Measurements from ENCODE around the gene GALNT14.
"Not testable (repeated sequence)": the region's sequence is repeated elsewhere in the genome, so short reads cannot be mapped to it uniquely, and the experiment has no call there.

The GALNT14 gene

DNA sequence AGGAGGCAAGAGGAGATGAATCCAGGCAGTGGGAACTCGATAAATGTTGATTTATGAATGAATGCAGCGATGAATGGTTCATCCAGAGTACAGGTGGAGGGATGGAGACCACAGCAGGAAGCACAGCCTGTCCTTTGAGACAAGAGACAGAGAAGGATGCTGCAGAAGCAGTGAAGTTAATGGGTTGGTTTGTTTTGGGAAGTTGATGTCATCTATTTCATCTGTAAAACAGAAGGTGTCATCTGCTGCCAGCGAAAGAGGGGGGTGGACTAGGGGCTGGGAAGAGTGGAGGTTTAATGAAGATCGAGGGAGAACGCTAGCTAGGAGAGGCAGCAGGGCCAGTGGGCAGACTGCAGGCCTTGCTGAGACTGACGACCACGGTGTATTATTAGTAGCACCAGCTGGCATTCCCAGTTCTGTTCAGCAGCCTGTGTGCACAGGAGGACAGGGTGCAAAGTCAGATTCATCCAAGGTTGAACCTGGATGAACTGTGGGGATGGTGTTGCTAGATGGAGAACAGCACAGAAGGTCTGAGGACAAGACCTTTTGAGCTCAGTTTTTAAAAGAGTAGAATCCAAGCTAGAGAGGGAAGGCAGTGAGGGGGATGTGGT lies 210.7 kb downstream of the GALNT14 start:
- H3K36me3 ChIP-seq (ENCODE audit: control insufficient read depth in 5 of 5, insufficient read depth in 5 of 5, low read length in 5 of 5) = no peaks in the 10 kb centered on the region
- no peak overlapping the region for H3K4me3 ChIP-seq (ENCODE audit: low read depth in 1 of 5, low read length in 5 of 5)
- peaks cover 0 to 5% (median 0%) of the 10 kb centered on the region in 5 donors for H3K27me3 ChIP-seq (ENCODE audit: control insufficient read depth in 5 of 5, insufficient read depth in 4 of 5, low read length in 5 of 5)
- no peaks in the 10 kb centered on the region for H3K4me1 ChIP-seq (ENCODE audit: control insufficient read depth in 5 of 5, insufficient read depth in 5 of 5, low read length in 5 of 5)
- H3K27ac ChIP-seq (ENCODE audit: low read depth, low read length) = no peak overlapping the region
- H3K9ac ChIP-seq (ENCODE audit: low read length in 5 of 5) = no peak overlapping the region
- H3K9me3 ChIP-seq (ENCODE audit: control insufficient read depth in 5 of 5, low read length in 5 of 5) = no peaks in the 10 kb centered on the region

DNA sequence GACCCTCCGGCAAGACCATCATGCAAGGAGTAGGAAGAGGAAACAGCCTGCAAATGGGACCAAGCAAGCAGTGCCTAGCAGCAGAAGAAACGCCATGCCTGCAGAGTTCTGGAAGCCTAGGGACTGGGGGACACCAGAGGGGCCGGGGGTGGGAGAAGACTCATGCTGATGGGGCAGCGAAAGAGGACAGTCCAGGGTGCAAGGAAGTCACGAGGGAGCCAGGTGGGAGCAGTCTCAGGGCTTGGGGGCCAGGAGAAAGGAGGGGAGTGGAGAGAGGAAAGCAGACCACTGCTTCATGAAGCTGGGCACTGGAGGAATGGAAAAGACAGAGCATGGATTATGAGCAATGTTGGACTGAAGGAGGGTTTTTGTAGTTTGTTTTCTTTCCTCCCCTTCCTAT lies 211.6 kb downstream of the GALNT14 start:
- no peak overlapping the region for H3K4me3 ChIP-seq (ENCODE audit: low read depth in 1 of 5, low read length in 5 of 5)
- no peak overlapping the region for H3K9ac ChIP-seq (ENCODE audit: low read length in 5 of 5)
- H3K4me1 ChIP-seq (ENCODE audit: control insufficient read depth in 5 of 5, insufficient read depth in 5 of 5, low read length in 5 of 5) = no peaks in the 10 kb centered on the region
- no peaks in the 10 kb centered on the region for H3K9me3 ChIP-seq (ENCODE audit: control insufficient read depth in 5 of 5, low read length in 5 of 5)
- no peak overlapping the region for H3K27ac ChIP-seq (ENCODE audit: low read depth, low read length)
- H3K36me3 ChIP-seq (ENCODE audit: control insufficient read depth in 5 of 5, insufficient read depth in 5 of 5, low read length in 5 of 5) = no peaks in the 10 kb centered on the region
- peaks cover 0 to 5% (median 0%) of the 10 kb centered on the region in 5 donors for H3K27me3 ChIP-seq (ENCODE audit: control insufficient read depth in 5 of 5, insufficient read depth in 4 of 5, low read length in 5 of 5)

DNA sequence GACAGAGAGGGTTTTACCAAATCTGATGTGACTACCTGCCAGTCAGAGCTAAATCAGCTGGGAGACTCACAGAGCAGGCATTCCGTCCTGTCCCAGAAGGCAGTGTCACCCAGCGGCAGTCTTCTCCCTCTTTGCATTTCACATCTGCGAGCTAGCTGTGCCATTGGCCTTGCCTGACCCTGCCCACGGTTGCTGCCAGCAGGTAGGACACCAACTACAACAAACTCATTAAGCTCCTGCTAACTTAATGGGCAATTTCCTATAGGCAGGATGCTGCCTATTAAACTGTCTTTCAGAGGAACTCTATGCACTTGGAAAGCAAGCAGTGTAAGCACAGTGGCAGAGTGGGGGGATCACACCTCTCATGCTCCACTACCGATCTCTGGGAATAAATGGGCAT lies 214.6 kb downstream of the GALNT14 start:
- no peak overlapping the region for H3K27ac ChIP-seq (ENCODE audit: low read depth, low read length)
- no peak overlapping the region for H3K9ac ChIP-seq (ENCODE audit: low read length in 5 of 5)

DNA sequence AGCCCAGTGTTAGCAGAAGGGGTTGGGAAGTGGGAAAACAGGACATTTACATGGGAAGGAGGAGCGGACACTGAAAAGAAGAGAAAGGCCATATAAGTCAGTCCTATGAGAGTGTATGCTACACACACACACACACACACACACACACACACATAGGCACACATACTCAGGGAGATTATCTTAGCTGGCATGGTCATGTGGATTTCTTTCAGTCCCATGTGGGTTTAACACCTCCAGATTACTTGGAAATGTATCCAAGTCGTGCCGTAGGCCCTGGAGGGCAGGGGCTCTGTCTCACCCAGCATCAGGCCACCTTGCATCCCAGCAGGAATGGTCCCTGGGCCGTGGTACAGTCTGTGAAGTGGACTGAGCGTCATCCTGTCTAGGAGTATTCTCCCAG lies 217.7 kb downstream of the GALNT14 start:
- H3K9me3 ChIP-seq (ENCODE audit: control insufficient read depth in 5 of 5, low read length in 5 of 5) = no peaks in the 10 kb centered on the region
- no peaks in the 10 kb centered on the region for H3K36me3 ChIP-seq (ENCODE audit: control insufficient read depth in 5 of 5, insufficient read depth in 5 of 5, low read length in 5 of 5)
- H3K27ac ChIP-seq (ENCODE audit: low read depth, low read length) = no peak overlapping the region
- H3K4me1 ChIP-seq (ENCODE audit: control insufficient read depth in 5 of 5, insufficient read depth in 5 of 5, low read length in 5 of 5) = no peaks in the 10 kb centered on the region
- peaks cover 0 to 3% (median 0%) of the 10 kb centered on the region in 5 donors for H3K27me3 ChIP-seq (ENCODE audit: control insufficient read depth in 5 of 5, insufficient read depth in 4 of 5, low read length in 5 of 5)
- H3K4me3 ChIP-seq (ENCODE audit: low read depth in 1 of 5, low read length in 5 of 5) = no peak overlapping the region
- H3K9ac ChIP-seq (ENCODE audit: low read length in 5 of 5) = no peak overlapping the region

More for the DNA sequence above, 214.6 kb downstream of the GALNT14 start:
- Histone ChIP-seq H3K9me3 (ENCODE audit: control insufficient read depth in 5 of 5, low read length in 5 of 5) (no peaks in the 10 kb centered on the region), H3K36me3 (ENCODE audit: control insufficient read depth in 5 of 5, insufficient read depth in 5 of 5, low read length in 5 of 5) (no peaks in the 10 kb centered on the region), H3K4me3 (ENCODE audit: low read depth in 1 of 5, low read length in 5 of 5) (no peak overlapping the region), H3K4me1 (ENCODE audit: control insufficient read depth in 5 of 5, insufficient read depth in 5 of 5, low read length in 5 of 5) (no peaks in the 10 kb centered on the region), H3K27me3 (ENCODE audit: control insufficient read depth in 5 of 5, insufficient read depth in 4 of 5, low read length in 5 of 5) (peaks cover 0 to 5% (median 0%) of the 10 kb centered on the region in 5 donors)

DNA sequence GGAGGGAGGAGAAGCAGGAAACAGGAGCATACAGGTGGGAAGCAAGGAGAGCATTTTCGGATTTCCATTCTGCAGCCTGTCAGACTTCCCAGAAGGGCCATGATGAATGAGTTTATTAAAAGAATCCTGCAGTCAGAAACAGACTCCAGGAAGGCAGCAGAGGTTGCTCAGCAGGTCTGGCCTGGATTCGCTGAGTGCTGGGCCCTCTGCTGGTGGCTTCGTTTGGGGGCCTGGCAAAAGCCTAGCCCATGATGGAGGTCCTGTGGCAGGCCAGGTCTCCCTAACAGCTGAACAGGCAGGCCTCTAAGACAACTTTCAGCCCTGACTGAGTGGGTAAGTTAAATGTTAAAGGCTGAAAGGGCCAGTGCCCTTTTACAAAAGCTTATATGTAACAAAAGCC lies 222.8 kb downstream of the GALNT14 start:
- no peak overlapping the region for H3K4me3 ChIP-seq (ENCODE audit: low read depth in 1 of 5, low read length in 5 of 5)
- no peak overlapping the region for H3K27ac ChIP-seq (ENCODE audit: low read depth, low read length)
- peaks cover 0 to 2% (median 0%) of the 10 kb centered on the region in 5 donors for H3K9me3 ChIP-seq (ENCODE audit: control insufficient read depth in 5 of 5, low read length in 5 of 5)
- H3K9ac ChIP-seq (ENCODE audit: low read length in 5 of 5) = no peak overlapping the region
- H3K27me3 ChIP-seq (ENCODE audit: control insufficient read depth in 5 of 5, insufficient read depth in 4 of 5, low read length in 5 of 5) = no peaks in the 10 kb centered on the region
- no peaks in the 10 kb centered on the region for H3K36me3 ChIP-seq (ENCODE audit: control insufficient read depth in 5 of 5, insufficient read depth in 5 of 5, low read length in 5 of 5)
- no peaks in the 10 kb centered on the region for H3K4me1 ChIP-seq (ENCODE audit: control insufficient read depth in 5 of 5, insufficient read depth in 5 of 5, low read length in 5 of 5)

DNA sequence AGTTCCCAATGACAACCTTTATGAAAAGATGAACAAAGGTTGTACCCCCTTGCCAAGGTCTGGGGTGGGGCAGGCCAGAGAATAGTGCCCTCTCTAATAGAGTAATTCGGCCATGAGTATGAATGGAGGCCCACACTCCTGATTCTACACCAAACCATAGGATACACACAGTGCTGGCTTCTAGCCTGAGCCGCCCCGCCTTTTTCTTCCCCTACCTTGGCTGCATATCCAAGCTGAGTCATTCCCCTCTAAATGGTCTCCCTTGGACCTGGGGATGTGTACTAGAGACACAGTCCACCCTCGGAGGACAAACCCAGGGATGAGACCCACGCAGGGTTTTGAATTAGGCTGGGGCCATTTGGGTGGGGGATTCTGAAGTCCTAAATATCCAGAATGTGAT lies 223.8 kb downstream of the GALNT14 start:
- Histone ChIP-seq H3K27ac (ENCODE audit: low read depth, low read length) (no peak overlapping the region), H3K4me3 (ENCODE audit: low read depth in 1 of 5, low read length in 5 of 5) (no peak overlapping the region), H3K4me1 (ENCODE audit: control insufficient read depth in 5 of 5, insufficient read depth in 5 of 5, low read length in 5 of 5) (no peaks in the 10 kb centered on the region), H3K36me3 (ENCODE audit: control insufficient read depth in 5 of 5, insufficient read depth in 5 of 5, low read length in 5 of 5) (no peaks in the 10 kb centered on the region), H3K9ac (ENCODE audit: low read length in 5 of 5) (no peak overlapping the region), H3K27me3 (ENCODE audit: control insufficient read depth in 5 of 5, insufficient read depth in 4 of 5, low read length in 5 of 5) (no peaks in the 10 kb centered on the region), H3K9me3 (ENCODE audit: control insufficient read depth in 5 of 5, low read length in 5 of 5) (peaks cover 0 to 3% (median 0%) of the 10 kb centered on the region in 5 donors)

DNA sequence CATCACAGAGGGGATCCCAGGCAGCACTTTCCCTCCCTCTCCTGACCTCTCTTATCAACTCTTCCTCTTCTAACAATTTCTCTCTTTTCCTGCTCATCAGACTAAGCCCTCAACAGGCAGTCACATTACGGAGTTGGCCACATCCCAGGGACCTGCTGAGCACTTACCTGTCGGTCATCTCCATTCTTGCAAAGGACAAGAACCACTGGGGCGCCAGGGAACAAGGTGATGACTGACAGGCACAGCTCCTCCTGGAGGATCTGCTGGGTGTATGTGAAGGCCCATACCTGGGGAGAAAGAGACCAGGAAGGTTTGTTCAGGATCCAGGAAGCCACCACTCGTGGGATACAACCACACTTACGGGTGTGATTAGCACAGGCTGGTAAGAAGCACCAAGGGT lies 226.2 kb downstream of the GALNT14 start:
- Histone ChIP-seq H3K9me3 (ENCODE audit: control insufficient read depth in 5 of 5, low read length in 5 of 5) (peaks cover 0 to 3% (median 0%) of the 10 kb centered on the region in 5 donors), H3K4me1 (ENCODE audit: control insufficient read depth in 5 of 5, insufficient read depth in 5 of 5, low read length in 5 of 5) (no peaks in the 10 kb centered on the region), H3K4me3 (ENCODE audit: low read depth in 1 of 5, low read length in 5 of 5) (no peak overlapping the region), H3K27me3 (ENCODE audit: control insufficient read depth in 5 of 5, insufficient read depth in 4 of 5, low read length in 5 of 5) (no peaks in the 10 kb centered on the region), H3K9ac (ENCODE audit: low read length in 5 of 5) (no peak overlapping the region), H3K36me3 (ENCODE audit: control insufficient read depth in 5 of 5, insufficient read depth in 5 of 5, low read length in 5 of 5) (no peaks in the 10 kb centered on the region), H3K27ac (ENCODE audit: low read depth, low read length) (no peak overlapping the region)

DNA sequence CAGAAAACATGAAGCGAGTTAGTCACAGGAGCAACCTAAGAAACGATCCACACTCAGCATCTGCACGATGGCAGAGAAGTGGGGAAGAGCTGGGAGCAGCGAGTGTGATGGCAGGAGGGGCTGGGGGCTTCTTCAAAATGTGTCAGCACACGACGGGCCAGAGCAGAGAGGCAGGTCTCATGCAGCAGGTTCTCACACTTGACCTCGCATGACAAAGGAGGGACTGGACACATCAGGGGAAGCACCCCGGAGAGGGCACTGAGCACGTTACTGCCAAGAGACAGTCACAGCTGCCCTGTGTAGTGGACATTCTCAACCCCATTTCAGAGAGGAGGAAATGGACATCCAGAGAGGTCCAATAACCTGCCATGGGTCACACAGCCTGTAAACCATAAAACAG lies 226.9 kb downstream of the GALNT14 start:
- no peak overlapping the region for H3K27ac ChIP-seq (ENCODE audit: low read depth, low read length)
- no peaks in the 10 kb centered on the region for H3K4me1 ChIP-seq (ENCODE audit: control insufficient read depth in 5 of 5, insufficient read depth in 5 of 5, low read length in 5 of 5)
- H3K4me3 ChIP-seq (ENCODE audit: low read depth in 1 of 5, low read length in 5 of 5) = no peak overlapping the region
- H3K27me3 ChIP-seq (ENCODE audit: control insufficient read depth in 5 of 5, insufficient read depth in 4 of 5, low read length in 5 of 5) = no peaks in the 10 kb centered on the region
- H3K9me3 ChIP-seq (ENCODE audit: control insufficient read depth in 5 of 5, low read length in 5 of 5) = peaks cover 0 to 3% (median 0%) of the 10 kb centered on the region in 5 donors
- H3K36me3 ChIP-seq (ENCODE audit: control insufficient read depth in 5 of 5, insufficient read depth in 5 of 5, low read length in 5 of 5) = no peaks in the 10 kb centered on the region
- no peak overlapping the region for H3K9ac ChIP-seq (ENCODE audit: low read length in 5 of 5)

DNA sequence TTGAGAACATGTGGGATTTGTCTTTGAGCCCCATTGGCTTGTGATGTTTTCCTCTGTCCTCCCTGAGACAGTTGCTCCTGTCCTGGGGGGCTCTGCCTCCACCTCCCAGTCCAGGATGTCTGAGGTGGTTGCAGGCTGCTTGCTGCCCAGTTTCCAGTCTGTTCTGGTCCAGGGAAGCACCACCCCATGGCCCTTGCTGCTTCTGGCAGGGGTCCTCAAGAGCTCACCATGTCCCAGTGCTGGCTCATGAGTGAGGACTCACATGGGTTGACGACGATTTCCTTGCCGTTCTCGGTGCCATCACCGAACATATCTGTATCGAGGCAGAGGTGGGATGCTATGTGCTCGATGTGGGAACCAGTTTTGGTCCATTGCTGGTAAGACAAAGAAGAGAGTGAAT lies 227.6 kb downstream of the GALNT14 start:
- no peak overlapping the region for H3K27ac ChIP-seq (ENCODE audit: low read depth, low read length)
- H3K4me3 ChIP-seq (ENCODE audit: low read depth in 1 of 5, low read length in 5 of 5) = no peak overlapping the region
- H3K4me1 ChIP-seq (ENCODE audit: control insufficient read depth in 5 of 5, insufficient read depth in 5 of 5, low read length in 5 of 5) = no peaks in the 10 kb centered on the region
- peaks cover 0 to 3% (median 0%) of the 10 kb centered on the region in 5 donors for H3K9me3 ChIP-seq (ENCODE audit: control insufficient read depth in 5 of 5, low read length in 5 of 5)
- H3K36me3 ChIP-seq (ENCODE audit: control insufficient read depth in 5 of 5, insufficient read depth in 5 of 5, low read length in 5 of 5) = no peaks in the 10 kb centered on the region
- no peak overlapping the region for H3K9ac ChIP-seq (ENCODE audit: low read length in 5 of 5)
- H3K27me3 ChIP-seq (ENCODE audit: control insufficient read depth in 5 of 5, insufficient read depth in 4 of 5, low read length in 5 of 5) = no peaks in the 10 kb centered on the region

DNA sequence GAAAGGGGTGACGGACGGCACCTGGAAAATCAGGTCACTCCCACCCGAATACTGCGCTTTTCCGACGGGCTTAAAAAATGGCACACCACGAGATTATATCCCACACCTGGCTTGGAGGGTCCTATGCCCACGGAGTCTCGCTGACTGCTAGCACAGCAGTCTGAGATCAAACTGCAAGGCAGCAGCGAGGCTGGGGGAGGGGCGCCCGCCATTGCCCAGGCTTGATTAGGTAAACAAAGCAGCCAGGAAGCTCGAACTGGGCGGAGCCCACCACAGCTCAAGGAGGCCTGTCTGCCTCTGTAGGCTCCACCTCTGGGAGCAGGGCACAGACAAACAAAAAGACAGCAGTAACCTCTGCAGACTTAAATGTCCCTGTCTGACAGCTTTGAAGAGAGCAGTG lies 233.8 kb downstream of the GALNT14 start:
- H3K4me1 ChIP-seq (ENCODE audit: control insufficient read depth in 5 of 5, insufficient read depth in 5 of 5, low read length in 5 of 5); H3K4me3 ChIP-seq (ENCODE audit: low read depth in 1 of 5, low read length in 5 of 5); H3K9me3 ChIP-seq (ENCODE audit: control insufficient read depth in 5 of 5, low read length in 5 of 5); H3K9ac ChIP-seq (ENCODE audit: low read length in 5 of 5); H3K36me3 ChIP-seq (ENCODE audit: control insufficient read depth in 5 of 5, insufficient read depth in 5 of 5, low read length in 5 of 5); H3K27ac ChIP-seq (ENCODE audit: low read depth, low read length); H3K27me3 ChIP-seq (ENCODE audit: control insufficient read depth in 5 of 5, insufficient read depth in 4 of 5, low read length in 5 of 5): not testable (repeated sequence)

Measured in subcutaneous abdominal adipose tissue (tissue), 5 donors.